WTC11 (cell line): ENCODE data around the gene CTNS. TPM values are rescaled to one million over a fixed set of nuclear protein-coding genes. Genes with fewer than 3 reads are reported as not detected.

ENCODE experiments used
- ATAC-seq: fragments of 200-7000 bp; cut with Tn5 transposase; 2 replicates; pipeline ENCODE4 v1.10.0; 2021; ENCODE audit warnings: mild to moderate bottlenecking, moderate library complexity
- CTCF ChIA-PET: fragments of 300-600 bp; sonication (Branson Sonifier 250); formaldehyde crosslinking; loops from one replicate; lab custom pipeline; 2021; ENCODE audit warnings: antibody characterized with exemption; lab: Charles Lee
- POLR2A ChIA-PET: fragments of 350-600 bp; sonication (Branson Sonifier 250); formaldehyde crosslinking; loops from one replicate; lab custom pipeline; 2021; ENCODE audit warnings: antibody characterized with exemption; lab: Charles Lee
- DNase-seq: peaks from one replicate; pipeline ENCODE4 v3.0.0; 2021; ENCODE audit warnings: low spot score
- H3K27ac Mint-ChIP-seq: 2 replicates; pipeline ENCODE4 v1.8.0; 2021; ENCODE audit warnings: mixed read lengths
- H3K27me3 Mint-ChIP-seq: 2 replicates; pipeline ENCODE4 v1.8.0; 2021; ENCODE audit warnings: low read depth, mild to moderate bottlenecking, moderate library complexity, mixed read lengths
- H3K36me3 Mint-ChIP-seq: 2 replicates; pipeline ENCODE4 v1.8.0; 2021; ENCODE audit warnings: mixed read lengths
- H3K4me1 Mint-ChIP-seq: 2 replicates; pipeline ENCODE4 v1.8.0; 2022; ENCODE audit warnings: mixed read lengths
- H3K4me3 Mint-ChIP-seq: 2 replicates; pipeline ENCODE4 v1.8.0; 2021; ENCODE audit warnings: mild to moderate bottlenecking, moderate library complexity, mixed read lengths
- H3K9me3 Mint-ChIP-seq: 2 replicates; pipeline ENCODE4 v1.8.0; 2021; ENCODE audit warnings: mixed read lengths
- CBFB ChIP-seq: sonication (generic); formaldehyde crosslinking; IDR thresholded peaks from 2 replicates; pipeline ENCODE4 v1.8.1; 2022; ENCODE audit warnings: mild to moderate bottlenecking, low read depth, missing genetic modification reagents
- ELF4 ChIP-seq: sonication (generic); formaldehyde crosslinking; IDR thresholded peaks from 2 replicates; pipeline ENCODE4 v1.8.1; 2022; ENCODE audit warnings: low read depth, mild to moderate bottlenecking, moderate library complexity, missing genetic modification reagents
- ESRRA ChIP-seq: sonication (generic); formaldehyde crosslinking; IDR thresholded peaks from 2 replicates; pipeline ENCODE4 v1.8.1; 2022; ENCODE audit warnings: mild to moderate bottlenecking, missing genetic modification reagents, borderline replicate concordance
- ETV6 ChIP-seq: sonication (generic); formaldehyde crosslinking; IDR thresholded peaks from 2 replicates; pipeline ENCODE4 v1.8.1; 2022; ENCODE audit warnings: mild to moderate bottlenecking, missing genetic modification reagents
- FOXJ3 ChIP-seq: sonication (generic); formaldehyde crosslinking; IDR thresholded peaks from 2 replicates; pipeline ENCODE4 v1.9.0; 2021; ENCODE audit warnings: missing genetic modification reagents, mild to moderate bottlenecking, borderline replicate concordance
- GABPB1 ChIP-seq: sonication (generic); formaldehyde crosslinking; IDR thresholded peaks from 2 replicates; pipeline ENCODE4 v1.8.1; 2023; ENCODE audit warnings: mild to moderate bottlenecking, missing genetic modification reagents
- MYBL2 ChIP-seq: sonication (generic); formaldehyde crosslinking; IDR thresholded peaks from 2 replicates; pipeline ENCODE4 v1.8.1; 2023; ENCODE audit warnings: mild to moderate bottlenecking, moderate library complexity, missing genetic modification reagents
- NFE2L1 ChIP-seq: sonication (generic); formaldehyde crosslinking; IDR thresholded peaks from 2 replicates; pipeline ENCODE4 v1.8.1; 2023; ENCODE audit warnings: missing genetic modification reagents
- NFYB ChIP-seq: sonication (generic); formaldehyde crosslinking; conservative IDR thresholded peaks from 2 replicates; pipeline ENCODE4 v1.8.0; 2022; ENCODE audit warnings: low read depth, missing genetic modification reagents
- NR3C1 ChIP-seq: sonication (generic); formaldehyde crosslinking; conservative IDR thresholded peaks from 2 replicates; pipeline ENCODE4 v1.8.1; 2023; ENCODE audit warnings: low read depth, mild to moderate bottlenecking, missing genetic modification reagents
- RORB ChIP-seq: fragments of 250-450 bp; sonication (Bioruptor Pico); IDR thresholded peaks from 2 replicates; pipeline ENCODE4 v1.9.0; 2021; ENCODE audit warnings: mild to moderate bottlenecking
- TCF7 ChIP-seq: sonication (generic); formaldehyde crosslinking; IDR thresholded peaks from 2 replicates; pipeline ENCODE4 v1.8.0; 2022; ENCODE audit warnings: mild to moderate bottlenecking, low read depth, missing genetic modification reagents, moderate library complexity
- ZBTB21 ChIP-seq: sonication (generic); formaldehyde crosslinking; IDR thresholded peaks from 2 replicates; pipeline ENCODE4 v1.8.1; 2023; ENCODE audit warnings: mild to moderate bottlenecking, missing genetic modification reagents, borderline replicate concordance
- ZNF671 ChIP-seq: fragments of 250-450 bp; sonication (Bioruptor Pico); IDR thresholded peaks from 2 replicates; pipeline ENCODE4 v1.8.0; 2021; ENCODE audit warnings: mild to moderate bottlenecking
- total RNA-seq: library from RNA; stranded (reverse); gene quantifications from 3 replicates; pipeline ENCODE4 v1.2.3, GENCODE V29; 2021
- TF ChIP-seq, protein P1 (sequence below): sonication (generic); formaldehyde crosslinking; IDR thresholded peaks from 2 replicates; pipeline ENCODE4 v1.8.0; 2023; ENCODE audit warnings: mild to moderate bottlenecking, missing genetic modification reagents
- TF ChIP-seq, protein P2 (sequence below): sonication (generic); formaldehyde crosslinking; IDR thresholded peaks from 2 replicates; pipeline ENCODE4 v1.8.0; 2023; ENCODE audit warnings: missing genetic modification reagents
- TF ChIP-seq, protein P3 (sequence below): fragments of 250-450 bp; sonication (Bioruptor Pico); IDR thresholded peaks from 2 replicates; pipeline ENCODE4 v1.8.0; 2021; ENCODE audit warnings: mild to moderate bottlenecking
- TF ChIP-seq, protein P4 (sequence below): sonication (generic); formaldehyde crosslinking; IDR thresholded peaks from 2 replicates; pipeline ENCODE4 v1.8.1; 2022; ENCODE audit warnings: low read depth, missing genetic modification reagents, borderline replicate concordance
- TF ChIP-seq, protein P5 (sequence below): fragments of 250-450 bp; sonication (Bioruptor Pico); IDR thresholded peaks from 2 replicates; pipeline ENCODE4 v2.1.2; 2022; ENCODE audit warnings: mild to moderate bottlenecking, moderate library complexity
- TF ChIP-seq, protein P6 (sequence below): sonication (generic); formaldehyde crosslinking; IDR thresholded peaks from 2 replicates; pipeline ENCODE4 v1.8.1; 2023; ENCODE audit warnings: mild to moderate bottlenecking, missing genetic modification reagents
- TF ChIP-seq, protein P7 (sequence below): sonication (generic); formaldehyde crosslinking; IDR thresholded peaks from 2 replicates; pipeline ENCODE4 v1.8.1; 2022; ENCODE audit warnings: missing genetic modification reagents, borderline replicate concordance

Gene CTNS
- total RNA-seq, 1 experiment from 2014 or later, result 10.7 TPM

DNA sequence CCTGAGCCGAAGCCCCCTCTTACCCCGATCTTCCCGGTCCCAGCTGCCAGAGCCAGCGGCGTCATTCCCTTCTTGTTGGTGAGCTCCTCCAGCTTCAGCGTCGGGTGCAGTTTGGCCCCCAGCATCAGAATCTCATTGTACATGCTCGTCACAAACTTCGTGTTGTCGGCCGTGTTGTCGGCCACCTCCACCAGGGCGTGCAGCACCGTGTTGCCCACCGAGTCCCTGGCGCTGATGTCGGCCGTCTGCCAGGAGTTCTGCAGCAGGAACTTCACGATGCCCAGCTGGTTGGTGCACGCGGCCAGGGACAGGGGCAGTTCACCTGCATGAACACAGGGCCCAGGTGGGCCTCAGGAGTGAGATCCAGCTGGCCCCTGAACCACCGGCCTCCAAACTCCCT lies 46.8 kb upstream of the CTNS start:
- no peaks in the 10 kb centered on the region for H3K27me3 Mint-ChIP-seq
- no peaks in the 10 kb centered on the region for H3K4me1 Mint-ChIP-seq
- no peak overlapping the region for H3K4me3 Mint-ChIP-seq
- DNase-seq, result no peak
- H3K27ac Mint-ChIP-seq, result no peak overlapping the region
- TF ChIP-seq, protein P1, sequence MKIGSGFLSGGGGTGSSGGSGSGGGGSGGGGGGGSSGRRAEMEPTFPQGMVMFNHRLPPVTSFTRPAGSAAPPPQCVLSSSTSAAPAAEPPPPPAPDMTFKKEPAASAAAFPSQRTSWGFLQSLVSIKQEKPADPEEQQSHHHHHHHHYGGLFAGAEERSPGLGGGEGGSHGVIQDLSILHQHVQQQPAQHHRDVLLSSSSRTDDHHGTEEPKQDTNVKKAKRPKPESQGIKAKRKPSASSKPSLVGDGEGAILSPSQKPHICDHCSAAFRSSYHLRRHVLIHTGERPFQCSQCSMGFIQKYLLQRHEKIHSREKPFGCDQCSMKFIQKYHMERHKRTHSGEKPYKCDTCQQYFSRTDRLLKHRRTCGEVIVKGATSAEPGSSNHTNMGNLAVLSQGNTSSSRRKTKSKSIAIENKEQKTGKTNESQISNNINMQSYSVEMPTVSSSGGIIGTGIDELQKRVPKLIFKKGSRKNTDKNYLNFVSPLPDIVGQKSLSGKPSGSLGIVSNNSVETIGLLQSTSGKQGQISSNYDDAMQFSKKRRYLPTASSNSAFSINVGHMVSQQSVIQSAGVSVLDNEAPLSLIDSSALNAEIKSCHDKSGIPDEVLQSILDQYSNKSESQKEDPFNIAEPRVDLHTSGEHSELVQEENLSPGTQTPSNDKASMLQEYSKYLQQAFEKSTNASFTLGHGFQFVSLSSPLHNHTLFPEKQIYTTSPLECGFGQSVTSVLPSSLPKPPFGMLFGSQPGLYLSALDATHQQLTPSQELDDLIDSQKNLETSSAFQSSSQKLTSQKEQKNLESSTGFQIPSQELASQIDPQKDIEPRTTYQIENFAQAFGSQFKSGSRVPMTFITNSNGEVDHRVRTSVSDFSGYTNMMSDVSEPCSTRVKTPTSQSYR (CRISPR knock-in tag), result no peak
- TF ChIP-seq ZNF671 (CRISPR knock-in tag), result no peak
- TF ChIP-seq ZBTB21 (CRISPR knock-in tag), result no peak
- no peak for TF ChIP-seq CBFB (CRISPR knock-in tag)
- TF ChIP-seq, protein P2, sequence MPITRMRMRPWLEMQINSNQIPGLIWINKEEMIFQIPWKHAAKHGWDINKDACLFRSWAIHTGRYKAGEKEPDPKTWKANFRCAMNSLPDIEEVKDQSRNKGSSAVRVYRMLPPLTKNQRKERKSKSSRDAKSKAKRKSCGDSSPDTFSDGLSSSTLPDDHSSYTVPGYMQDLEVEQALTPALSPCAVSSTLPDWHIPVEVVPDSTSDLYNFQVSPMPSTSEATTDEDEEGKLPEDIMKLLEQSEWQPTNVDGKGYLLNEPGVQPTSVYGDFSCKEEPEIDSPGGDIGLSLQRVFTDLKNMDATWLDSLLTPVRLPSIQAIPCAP (CRISPR knock-in tag), result no peak
- no peak for TF ChIP-seq MYBL2 (CRISPR knock-in tag)
- TF ChIP-seq RORB, result no peak
- TF ChIP-seq, protein P3, sequence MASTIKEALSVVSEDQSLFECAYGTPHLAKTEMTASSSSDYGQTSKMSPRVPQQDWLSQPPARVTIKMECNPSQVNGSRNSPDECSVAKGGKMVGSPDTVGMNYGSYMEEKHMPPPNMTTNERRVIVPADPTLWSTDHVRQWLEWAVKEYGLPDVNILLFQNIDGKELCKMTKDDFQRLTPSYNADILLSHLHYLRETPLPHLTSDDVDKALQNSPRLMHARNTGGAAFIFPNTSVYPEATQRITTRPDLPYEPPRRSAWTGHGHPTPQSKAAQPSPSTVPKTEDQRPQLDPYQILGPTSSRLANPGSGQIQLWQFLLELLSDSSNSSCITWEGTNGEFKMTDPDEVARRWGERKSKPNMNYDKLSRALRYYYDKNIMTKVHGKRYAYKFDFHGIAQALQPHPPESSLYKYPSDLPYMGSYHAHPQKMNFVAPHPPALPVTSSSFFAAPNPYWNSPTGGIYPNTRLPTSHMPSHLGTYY (CRISPR knock-in tag), result no peak
- TF ChIP-seq, protein P4, sequence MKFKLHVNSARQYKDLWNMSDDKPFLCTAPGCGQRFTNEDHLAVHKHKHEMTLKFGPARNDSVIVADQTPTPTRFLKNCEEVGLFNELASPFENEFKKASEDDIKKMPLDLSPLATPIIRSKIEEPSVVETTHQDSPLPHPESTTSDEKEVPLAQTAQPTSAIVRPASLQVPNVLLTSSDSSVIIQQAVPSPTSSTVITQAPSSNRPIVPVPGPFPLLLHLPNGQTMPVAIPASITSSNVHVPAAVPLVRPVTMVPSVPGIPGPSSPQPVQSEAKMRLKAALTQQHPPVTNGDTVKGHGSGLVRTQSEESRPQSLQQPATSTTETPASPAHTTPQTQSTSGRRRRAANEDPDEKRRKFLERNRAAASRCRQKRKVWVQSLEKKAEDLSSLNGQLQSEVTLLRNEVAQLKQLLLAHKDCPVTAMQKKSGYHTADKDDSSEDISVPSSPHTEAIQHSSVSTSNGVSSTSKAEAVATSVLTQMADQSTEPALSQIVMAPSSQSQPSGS (CRISPR knock-in tag), result no peak
- H3K36me3 Mint-ChIP-seq, result peaks cover 10% of the 10 kb centered on the region
- H3K9me3 Mint-ChIP-seq, result no peaks in the 10 kb centered on the region
- ChIA-PET CTCF (interaction anchor here (1.5 kb wide), 1 partner anchor 93 kb away, joined by 7 read pairs; no protein-coding TSS in a partner anchor), POLR2A (interaction anchor here (0.6 kb wide), 1 partner anchor 170 kb away, joined by 4 read pairs; no protein-coding TSS in a partner anchor)
- no peak for ATAC-seq

DNA sequence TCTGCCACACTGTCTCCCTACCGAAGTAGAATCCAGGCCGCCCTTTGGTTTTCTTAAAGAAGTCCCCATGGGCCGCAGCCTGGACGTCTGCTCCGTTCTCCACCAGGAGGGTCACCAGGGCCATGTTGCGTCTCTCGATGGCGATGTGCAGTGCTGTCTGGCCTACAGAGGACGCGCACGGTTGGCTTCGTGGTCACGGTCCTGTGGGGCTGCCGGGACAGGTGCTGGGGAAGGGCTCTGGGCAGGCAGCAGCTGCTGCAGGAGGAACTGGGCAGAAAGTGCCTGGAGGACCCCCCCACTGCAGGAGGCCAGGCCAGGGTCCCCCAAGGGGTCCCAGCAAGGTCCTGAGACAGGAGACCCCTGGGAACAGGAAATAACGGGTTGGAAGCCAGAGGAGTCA lies 46.3 kb upstream of the CTNS start:
- Mint-ChIP-seq H3K27me3 (no peaks in the 10 kb centered on the region), H3K27ac (no peak overlapping the region), H3K36me3 (peaks cover 10% of the 10 kb centered on the region), H3K9me3 (no peaks in the 10 kb centered on the region), H3K4me3 (no peak overlapping the region), H3K4me1 (no peaks in the 10 kb centered on the region)
- ATAC-seq (no peak), DNase-seq (no peak)
- ChIA-PET CTCF (interaction anchor here (1.5 to 1.7 kb wide), 2 partner anchors 13 to 92 kb away, joined by 7 to 9 read pairs; no protein-coding TSS in a partner anchor), POLR2A (interaction anchor here (0.6 kb wide), 1 partner anchor 170 kb away, joined by 4 read pairs; no protein-coding TSS in a partner anchor)
- TF ChIP-seq NR3C1 (CRISPR knock-in tag) (no peak), ETV6 (CRISPR knock-in tag) (no peak), ELF4 (CRISPR knock-in tag) (no peak), ESRRA (CRISPR knock-in tag) (no peak), NFYB (CRISPR knock-in tag) (no peak), MYBL2 (CRISPR knock-in tag) (no peak), TCF7 (CRISPR knock-in tag) (no peak), FOXJ3 (CRISPR knock-in tag) (no peak), GABPB1 (CRISPR knock-in tag) (no peak), NFE2L1 (CRISPR knock-in tag) (no peak)
- TF ChIP-seq, protein P5, sequence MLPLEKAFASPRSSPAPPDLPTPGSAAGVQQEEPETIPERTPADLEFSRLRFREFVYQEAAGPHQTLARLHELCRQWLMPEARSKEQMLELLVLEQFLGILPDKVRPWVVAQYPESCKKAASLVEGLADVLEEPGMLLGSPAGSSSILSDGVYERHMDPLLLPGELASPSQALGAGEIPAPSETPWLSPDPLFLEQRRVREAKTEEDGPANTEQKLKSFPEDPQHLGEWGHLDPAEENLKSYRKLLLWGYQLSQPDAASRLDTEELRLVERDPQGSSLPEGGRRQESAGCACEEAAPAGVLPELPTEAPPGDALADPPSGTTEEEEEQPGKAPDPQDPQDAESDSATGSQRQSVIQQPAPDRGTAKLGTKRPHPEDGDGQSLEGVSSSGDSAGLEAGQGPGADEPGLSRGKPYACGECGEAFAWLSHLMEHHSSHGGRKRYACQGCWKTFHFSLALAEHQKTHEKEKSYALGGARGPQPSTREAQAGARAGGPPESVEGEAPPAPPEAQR, result no peak
- TF ChIP-seq, protein P6, sequence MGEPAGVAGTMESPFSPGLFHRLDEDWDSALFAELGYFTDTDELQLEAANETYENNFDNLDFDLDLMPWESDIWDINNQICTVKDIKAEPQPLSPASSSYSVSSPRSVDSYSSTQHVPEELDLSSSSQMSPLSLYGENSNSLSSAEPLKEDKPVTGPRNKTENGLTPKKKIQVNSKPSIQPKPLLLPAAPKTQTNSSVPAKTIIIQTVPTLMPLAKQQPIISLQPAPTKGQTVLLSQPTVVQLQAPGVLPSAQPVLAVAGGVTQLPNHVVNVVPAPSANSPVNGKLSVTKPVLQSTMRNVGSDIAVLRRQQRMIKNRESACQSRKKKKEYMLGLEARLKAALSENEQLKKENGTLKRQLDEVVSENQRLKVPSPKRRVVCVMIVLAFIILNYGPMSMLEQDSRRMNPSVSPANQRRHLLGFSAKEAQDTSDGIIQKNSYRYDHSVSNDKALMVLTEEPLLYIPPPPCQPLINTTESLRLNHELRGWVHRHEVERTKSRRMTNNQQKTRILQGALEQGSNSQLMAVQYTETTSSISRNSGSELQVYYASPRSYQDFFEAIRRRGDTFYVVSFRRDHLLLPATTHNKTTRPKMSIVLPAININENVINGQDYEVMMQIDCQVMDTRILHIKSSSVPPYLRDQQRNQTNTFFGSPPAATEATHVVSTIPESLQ, result no peak
- TF ChIP-seq, protein P4 (CRISPR knock-in tag), result no peak
- TF ChIP-seq, protein P7, sequence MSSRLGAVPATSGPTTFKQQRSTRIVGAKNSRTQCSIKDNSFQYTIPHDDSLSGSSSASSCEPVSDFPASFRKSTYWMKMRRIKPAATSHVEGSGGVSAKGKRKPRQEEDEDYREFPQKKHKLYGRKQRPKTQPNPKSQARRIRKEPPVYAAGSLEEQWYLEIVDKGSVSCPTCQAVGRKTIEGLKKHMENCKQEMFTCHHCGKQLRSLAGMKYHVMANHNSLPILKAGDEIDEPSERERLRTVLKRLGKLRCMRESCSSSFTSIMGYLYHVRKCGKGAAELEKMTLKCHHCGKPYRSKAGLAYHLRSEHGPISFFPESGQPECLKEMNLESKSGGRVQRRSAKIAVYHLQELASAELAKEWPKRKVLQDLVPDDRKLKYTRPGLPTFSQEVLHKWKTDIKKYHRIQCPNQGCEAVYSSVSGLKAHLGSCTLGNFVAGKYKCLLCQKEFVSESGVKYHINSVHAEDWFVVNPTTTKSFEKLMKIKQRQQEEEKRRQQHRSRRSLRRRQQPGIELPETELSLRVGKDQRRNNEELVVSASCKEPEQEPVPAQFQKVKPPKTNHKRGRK (CRISPR knock-in tag), result no peak
